ENCODE measurements around the gene RAB34. TPM values are rescaled to one million over a fixed set of nuclear protein-coding genes. Genes with fewer than 3 reads are reported as not detected.
A peak's percentile ranks its signal among the peaks of the same experiment; 100 is the strongest.

Gene RAB34
- total and polyA plus RNA-seq, 9 of the 15 experiments (the other 6 are each of a cell fraction or from before 2014, with no cell fraction given), result 0.07 to 3.8 (median 0.46) TPM; not detected in 1

DNA sequence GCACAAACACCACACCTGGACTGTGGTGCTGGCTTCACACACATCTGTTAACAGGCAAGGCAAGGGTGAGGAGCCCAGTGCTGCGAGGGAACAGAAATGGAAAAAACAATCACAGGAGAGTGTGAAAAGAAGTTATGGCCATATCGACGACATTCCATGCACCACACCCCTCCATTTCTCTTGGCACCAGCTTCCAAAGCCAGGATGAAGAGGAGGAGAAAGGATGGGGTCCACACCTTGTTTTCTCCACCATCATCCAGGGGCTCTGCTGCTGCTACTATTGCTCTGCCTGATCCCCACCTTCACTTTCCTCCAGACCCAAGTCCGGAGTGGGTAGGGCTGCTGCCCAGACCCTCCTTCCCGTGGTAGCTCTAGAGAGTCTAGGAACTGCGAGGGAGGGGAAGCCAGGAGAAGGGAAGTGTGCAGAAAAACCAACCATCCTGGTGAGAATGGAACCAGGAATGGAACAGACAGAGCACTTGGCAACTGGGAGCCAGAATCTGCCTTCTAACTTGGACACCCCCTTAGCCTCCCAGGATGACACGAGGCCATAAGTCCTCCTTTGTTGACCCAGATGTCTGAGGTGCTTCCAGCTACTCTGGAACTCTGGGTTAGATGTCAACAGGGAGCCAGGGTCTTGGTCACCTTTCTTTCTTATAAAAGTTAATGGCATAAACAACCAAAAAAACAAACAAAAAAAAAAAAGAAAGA, 4.8 kb downstream of the RAB34 start (continued):
- TF ChIP-seq ILK (tag; IDR thresholded peaks at IDR 0.05; ENCODE audit: borderline replicate concordance, low read depth) (no peak), ZSCAN32 (CRISPR knock-in tag; IDR thresholded peaks at IDR 0.05) (no peak), THRAP3 (IDR thresholded peaks at IDR 0.05; ENCODE audit: borderline replicate concordance) (no peak), ARNT (IDR thresholded peaks at IDR 0.05) (0 out of 4 replicates have a peak, but pooled peaks of 1 of the 2 experiments have one; percentile 2), HDAC1 (IDR thresholded peaks at IDR 0.05) (no peak), PPARD (CRISPR knock-in tag; IDR thresholded peaks at IDR 0.05) (no peak), ZNF224 (CRISPR knock-in tag; IDR thresholded peaks at IDR 0.05) (no peak), POLR2H (tag; IDR thresholded peaks at IDR 0.05; ENCODE audit: low read depth) (no peak), THAP12 (CRISPR knock-in tag; IDR thresholded peaks at IDR 0.05) (no peak)
